ENCODE measurements around the gene EFCAB14.

DNA sequence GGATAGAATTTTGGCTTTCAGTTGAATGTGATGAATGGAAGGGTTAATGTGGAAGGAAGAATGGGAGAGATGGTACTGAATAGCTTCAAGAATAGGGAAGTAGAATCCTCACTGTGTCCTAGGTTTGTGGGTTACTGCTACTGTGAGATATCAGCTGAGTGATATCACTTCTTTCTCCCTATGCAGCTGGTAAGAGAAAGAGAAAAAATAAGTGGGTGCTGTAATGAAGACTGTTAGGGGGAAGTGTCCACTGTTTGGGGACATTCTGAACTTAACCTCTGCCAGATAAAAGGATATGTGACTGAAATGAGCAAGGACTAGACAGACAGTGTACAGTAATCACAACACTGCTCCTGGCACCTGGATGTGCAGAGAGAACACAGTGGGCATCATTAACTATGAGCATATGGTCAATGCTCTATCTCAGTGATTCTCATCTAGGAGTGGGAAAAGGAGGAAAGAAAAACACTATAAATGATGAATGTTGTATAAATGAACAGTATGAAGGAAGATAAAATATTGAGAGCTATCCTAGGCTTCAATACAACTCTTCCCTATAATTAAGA lies 76.7 kb downstream of the EFCAB14 start:
- TF ChIP-seq EZH2 (IDR thresholded peaks at IDR 0.05; ENCODE audit: low read depth), result no peak
- TF ChIP-seq, protein P1, sequence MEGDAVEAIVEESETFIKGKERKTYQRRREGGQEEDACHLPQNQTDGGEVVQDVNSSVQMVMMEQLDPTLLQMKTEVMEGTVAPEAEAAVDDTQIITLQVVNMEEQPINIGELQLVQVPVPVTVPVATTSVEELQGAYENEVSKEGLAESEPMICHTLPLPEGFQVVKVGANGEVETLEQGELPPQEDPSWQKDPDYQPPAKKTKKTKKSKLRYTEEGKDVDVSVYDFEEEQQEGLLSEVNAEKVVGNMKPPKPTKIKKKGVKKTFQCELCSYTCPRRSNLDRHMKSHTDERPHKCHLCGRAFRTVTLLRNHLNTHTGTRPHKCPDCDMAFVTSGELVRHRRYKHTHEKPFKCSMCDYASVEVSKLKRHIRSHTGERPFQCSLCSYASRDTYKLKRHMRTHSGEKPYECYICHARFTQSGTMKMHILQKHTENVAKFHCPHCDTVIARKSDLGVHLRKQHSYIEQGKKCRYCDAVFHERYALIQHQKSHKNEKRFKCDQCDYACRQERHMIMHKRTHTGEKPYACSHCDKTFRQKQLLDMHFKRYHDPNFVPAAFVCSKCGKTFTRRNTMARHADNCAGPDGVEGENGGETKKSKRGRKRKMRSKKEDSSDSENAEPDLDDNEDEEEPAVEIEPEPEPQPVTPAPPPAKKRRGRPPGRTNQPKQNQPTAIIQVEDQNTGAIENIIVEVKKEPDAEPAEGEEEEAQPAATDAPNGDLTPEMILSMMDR (conservative IDR thresholded peaks at IDR 0.05), result no peak

Measured in PC-9 (cell line).